ENCODE data around the gene PACC1.
A peak's percentile ranks its signal among the peaks of the same experiment; 100 is the strongest.

The PACC1 gene

GRCh38 chr1:212438831-212439237 lies 24.1 kb upstream of the PACC1 start:
- DNase-seq (ENCODE audit: low read depth), result no peak
- no peak overlapping the region for H3K4me3 ChIP-seq (ENCODE audit: control insufficient read depth, low read depth, low read length)
- TF ChIP-seq, protein P1, sequence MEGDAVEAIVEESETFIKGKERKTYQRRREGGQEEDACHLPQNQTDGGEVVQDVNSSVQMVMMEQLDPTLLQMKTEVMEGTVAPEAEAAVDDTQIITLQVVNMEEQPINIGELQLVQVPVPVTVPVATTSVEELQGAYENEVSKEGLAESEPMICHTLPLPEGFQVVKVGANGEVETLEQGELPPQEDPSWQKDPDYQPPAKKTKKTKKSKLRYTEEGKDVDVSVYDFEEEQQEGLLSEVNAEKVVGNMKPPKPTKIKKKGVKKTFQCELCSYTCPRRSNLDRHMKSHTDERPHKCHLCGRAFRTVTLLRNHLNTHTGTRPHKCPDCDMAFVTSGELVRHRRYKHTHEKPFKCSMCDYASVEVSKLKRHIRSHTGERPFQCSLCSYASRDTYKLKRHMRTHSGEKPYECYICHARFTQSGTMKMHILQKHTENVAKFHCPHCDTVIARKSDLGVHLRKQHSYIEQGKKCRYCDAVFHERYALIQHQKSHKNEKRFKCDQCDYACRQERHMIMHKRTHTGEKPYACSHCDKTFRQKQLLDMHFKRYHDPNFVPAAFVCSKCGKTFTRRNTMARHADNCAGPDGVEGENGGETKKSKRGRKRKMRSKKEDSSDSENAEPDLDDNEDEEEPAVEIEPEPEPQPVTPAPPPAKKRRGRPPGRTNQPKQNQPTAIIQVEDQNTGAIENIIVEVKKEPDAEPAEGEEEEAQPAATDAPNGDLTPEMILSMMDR (IDR thresholded peaks at IDR 0.05; ENCODE audit: control insufficient read depth, insufficient read depth, low read depth, low read length, missing control alignments), result no peak

GRCh38 chr1:212437179-212437798 lies 22.6 kb upstream of the PACC1 start:
- H3K4me3 ChIP-seq (ENCODE audit: control insufficient read depth, low read depth, low read length), result no peak overlapping the region
- TF ChIP-seq, protein P1 (IDR thresholded peaks at IDR 0.05; ENCODE audit: control insufficient read depth, insufficient read depth, low read depth, low read length, missing control alignments), result no peak
- no peak for DNase-seq (ENCODE audit: low read depth)

- no peak for DNase-seq (ENCODE audit: low read depth)
- H3K4me3 ChIP-seq (ENCODE audit: control insufficient read depth, low read depth, low read length), result no peak overlapping the region
- TF ChIP-seq, protein P1 (IDR thresholded peaks at IDR 0.05; ENCODE audit: control insufficient read depth, insufficient read depth, low read depth, low read length, missing control alignments), result no peak
Measured at GRCh38 chr1:212434992-212435391, 20.3 kb upstream of the PACC1 start.

DNA sequence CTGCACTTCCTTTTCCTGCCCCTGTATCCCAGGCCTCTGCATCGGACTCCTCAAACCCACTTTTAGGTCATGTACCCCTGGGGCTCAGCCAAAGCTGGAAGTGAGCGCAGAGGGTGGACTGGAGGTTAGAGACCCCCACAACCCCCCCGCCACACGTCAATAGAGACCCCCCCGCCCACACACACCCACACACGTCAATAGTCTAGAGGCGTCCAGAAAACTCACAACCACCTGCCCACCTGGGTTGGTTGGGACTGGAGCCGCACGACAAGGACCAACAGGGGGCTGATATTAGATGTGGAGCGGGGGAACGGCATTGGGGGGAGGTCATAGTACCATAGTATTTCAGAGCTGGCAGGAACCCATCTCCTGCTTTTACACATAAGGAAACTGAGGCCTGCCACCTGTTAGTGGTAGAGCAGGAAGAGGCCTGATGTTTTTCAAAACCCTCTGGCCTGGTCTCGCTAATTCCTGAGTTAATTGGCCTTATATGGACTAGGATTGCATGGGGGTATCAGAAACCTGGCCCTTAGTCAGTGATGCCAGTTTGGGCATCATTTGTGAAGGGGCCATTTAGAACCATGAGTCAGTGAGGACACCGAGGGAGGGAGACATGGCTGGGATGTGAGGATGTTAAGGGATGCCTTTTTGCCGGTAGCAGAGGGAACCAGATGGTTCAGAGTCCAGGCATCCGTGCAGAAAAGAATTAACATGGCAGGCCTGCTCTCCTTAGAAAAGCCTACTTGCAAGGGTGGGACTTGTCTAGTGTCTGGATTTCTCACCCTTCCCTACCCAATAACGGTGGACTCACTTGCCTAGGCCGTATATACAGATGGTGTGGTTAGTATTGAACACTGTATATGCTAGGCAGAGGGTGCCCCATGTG lies 19.1 kb upstream of the PACC1 start:
- DNase-seq (ENCODE audit: low read depth), result no peak
- peak overlapping the region; percentile 79 for H3K4me3 ChIP-seq (ENCODE audit: control insufficient read depth, low read depth, low read length)
- TF ChIP-seq, protein P1 (IDR thresholded peaks at IDR 0.05; ENCODE audit: control insufficient read depth, insufficient read depth, low read depth, low read length, missing control alignments), result no peak

DNA sequence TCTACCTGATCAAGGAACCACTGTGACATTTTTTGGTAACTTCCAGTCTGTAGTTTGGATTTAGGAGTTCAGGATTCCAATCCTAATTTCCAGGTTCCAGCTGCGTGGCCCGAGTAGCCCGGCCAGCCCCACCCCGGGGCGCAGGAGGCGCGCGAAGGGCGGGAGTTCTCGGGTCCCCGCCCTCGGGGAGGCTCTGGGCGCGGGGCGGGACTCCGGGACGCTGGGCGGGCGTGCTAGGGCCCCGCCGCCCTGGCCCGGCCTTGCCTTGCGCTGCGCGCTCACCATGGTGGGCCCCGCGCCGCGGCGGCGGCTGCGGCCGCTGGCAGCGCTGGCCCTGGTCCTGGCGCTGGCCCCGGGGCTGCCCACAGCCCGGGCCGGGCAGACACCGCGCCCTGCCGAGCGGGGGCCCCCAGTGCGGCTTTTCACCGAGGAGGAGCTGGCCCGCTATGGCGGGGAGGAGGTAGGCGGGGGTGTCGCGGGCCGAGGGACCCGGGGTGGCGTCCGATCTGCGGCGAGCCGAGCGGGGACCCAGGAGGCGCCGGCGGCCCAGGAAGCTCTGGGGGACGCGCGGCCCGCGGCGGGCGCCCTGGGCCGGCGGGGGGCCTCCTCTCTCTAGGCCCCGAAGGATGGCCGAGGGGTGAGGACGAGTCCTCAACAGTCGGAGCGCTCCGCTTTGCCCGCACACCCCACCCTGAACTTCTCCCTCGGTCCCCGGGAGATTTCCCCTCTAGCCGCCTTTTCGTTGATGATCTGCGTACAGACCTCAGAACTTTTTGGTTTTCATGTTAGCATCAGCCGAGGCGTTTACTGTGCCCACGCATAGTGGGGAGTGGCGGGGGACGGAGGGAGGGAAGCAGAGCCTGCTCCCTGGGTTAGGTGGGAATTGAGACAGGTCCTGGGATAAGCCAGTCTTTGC lies 18.2 kb upstream of the PACC1 start, which contains the start of gene NENF:
Gene NENF, plus strand, starts transcription at position 260 of the 916 bp plus-strand sequence. Its CDS starts 24 bp downstream, at position 284.
- DNase-seq (ENCODE audit: low read depth), result peak; percentile 21
- peak within 1 kb of the TSS; percentile 79 for H3K4me3 ChIP-seq (ENCODE audit: control insufficient read depth, low read depth, low read length)
- TF ChIP-seq, protein P1 (IDR thresholded peaks at IDR 0.05; ENCODE audit: control insufficient read depth, insufficient read depth, low read depth, low read length, missing control alignments), result no peak

DNA sequence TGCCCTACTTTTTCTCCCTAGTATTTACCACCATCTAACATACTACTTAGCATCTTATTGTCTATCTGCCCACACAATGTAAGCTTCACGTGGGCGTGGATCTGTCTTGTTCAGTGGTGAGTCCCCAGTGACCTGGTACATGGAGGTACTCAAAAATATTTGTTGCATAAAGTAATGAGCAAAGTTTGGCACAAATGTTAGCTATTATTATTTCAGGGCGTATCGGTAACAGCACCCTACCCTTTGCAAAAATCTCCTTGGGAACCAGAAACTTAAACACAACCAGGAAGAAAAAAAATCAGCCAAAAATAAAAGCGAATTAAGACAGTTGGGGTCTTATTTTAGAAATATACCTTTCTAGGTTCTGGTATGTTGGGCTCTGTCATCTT lies 17.6 kb upstream of the PACC1 start:
- no peak for DNase-seq (ENCODE audit: low read depth)
- H3K4me3 ChIP-seq (ENCODE audit: control insufficient read depth, low read depth, low read length), result peak overlapping the region; percentile 41
- TF ChIP-seq, protein P1 (IDR thresholded peaks at IDR 0.05; ENCODE audit: control insufficient read depth, insufficient read depth, low read depth, low read length, missing control alignments), result no peak
